Cortex of kidney (tissue), 1 donor: ENCODE data around the gene CCDC43.
"Not testable (repeated sequence)": the region's sequence is repeated elsewhere in the genome, so short reads cannot be mapped to it uniquely, and the experiment has no call there.

Experiments
- DNase-seq: peaks from one replicate; lab custom pipeline; 2025; lab: John Stamatoyannopoulos, UW

CCDC43 gene, protein sequence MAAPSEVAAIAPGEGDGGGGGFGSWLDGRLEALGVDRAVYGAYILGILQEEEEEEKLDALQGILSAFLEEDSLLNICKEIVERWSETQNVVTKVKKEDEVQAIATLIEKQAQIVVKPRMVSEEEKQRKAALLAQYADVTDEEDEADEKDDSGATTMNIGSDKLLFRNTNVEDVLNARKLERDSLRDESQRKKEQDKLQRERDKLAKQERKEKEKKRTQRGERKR

DNA sequence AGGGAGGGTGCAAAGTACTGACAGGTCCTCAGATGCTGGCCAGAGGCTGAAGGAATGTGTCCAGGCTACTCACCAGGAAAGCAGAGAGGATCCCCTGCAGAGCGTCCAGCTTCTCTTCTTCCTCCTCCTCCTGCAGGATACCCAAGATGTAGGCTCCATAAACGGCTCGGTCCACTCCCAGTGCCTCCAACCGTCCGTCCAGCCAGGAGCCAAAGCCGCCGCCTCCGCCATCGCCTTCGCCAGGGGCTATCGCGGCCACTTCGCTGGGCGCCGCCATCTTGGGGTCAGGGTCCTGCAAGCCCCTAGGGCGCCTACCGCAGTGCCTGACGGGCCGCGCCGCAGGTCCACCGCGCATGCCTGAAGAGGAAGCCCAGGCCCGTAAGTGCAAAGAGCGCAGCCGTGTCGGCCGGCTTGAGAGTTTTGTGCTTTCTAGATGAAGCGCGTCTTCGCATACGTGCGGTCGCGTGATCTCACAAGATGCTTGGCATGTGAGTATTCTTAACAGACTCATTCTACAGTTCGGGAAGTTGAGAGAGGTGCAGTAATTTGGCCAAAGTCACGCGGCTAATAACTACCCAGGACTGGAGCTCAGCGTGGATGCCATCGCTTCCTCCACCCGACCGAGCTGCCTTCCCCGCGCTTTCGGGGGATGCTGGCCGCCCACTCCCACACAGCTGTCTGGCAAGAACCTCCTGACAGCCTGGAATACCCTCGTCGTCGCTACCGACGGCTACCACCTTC lies at the start of gene CCDC43:
TSS of gene CCDC43 (minus strand) at position 300 of the 741 bp plus-strand sequence. CDS start at position 277, 23 bp downstream.
- DNase-seq, result no peak

DNA sequence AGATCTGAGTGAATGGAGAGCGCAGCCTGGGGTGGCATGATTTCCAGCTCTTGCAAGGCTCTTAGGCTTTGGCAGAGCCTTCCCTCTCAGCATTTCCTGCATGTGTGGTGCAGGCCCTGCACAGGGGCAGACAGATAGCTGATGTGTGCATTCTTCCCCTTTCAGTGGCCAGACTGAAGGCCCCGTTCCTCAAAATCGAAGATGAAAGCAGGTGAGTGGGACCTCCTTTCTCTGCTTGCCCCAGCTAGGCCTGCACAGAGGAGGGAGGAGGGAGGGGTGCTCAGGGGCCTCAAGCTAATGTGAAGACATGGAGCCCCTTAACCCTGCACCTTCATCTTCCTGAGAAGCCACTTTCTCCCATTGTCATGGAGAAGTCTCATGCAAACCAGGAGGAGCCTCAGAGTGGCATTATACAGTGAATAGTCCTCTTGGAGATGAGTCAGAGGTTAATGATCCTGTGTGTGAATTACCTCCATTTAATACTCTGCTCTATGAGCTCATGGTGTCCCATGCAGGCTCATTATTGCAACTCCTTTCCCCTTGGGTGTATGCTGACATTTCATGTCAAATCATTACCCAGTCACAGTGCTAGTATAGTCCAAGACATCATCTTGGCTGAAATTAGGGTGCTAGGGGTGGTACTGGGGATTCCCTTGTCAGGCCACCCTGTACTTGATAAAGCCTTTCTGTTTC lies 48.8 kb upstream of the CCDC43 start:
- no peak for DNase-seq

DNA sequence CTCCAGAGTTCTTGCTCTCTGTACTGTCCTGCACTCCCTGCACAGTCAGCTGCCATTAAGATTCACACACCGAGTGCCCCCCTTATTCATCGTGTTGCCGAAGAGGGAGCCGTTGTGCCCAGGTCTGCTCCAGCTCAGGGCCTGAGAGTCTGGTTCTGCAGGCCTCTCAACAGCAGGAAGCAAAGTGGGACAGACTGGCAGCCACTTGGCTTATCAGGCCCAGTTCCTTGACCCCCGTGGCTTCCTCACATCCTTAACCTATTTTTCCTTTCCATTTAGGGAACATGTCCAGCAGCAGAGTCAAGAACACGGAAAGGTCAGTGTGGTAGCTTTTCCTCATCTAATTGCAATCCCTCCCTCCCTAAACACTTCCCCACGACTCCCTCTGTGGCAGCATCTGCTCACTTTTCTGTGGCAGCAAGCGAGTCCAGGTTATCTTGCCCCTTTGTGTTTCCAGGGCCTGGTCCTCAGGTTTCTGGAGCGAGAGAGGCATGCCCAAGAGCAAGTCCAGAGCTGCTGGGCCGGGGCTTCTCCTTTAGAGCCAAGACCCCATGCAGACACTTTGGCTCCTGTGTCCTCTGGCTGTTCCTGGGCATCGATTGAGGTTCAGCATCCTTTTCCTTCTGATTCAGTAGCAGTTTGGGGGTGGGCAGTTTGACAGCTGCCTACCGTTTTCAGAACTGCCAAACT lies 47.1 kb upstream of the CCDC43 start:
- DNase-seq, result no peak

DNA sequence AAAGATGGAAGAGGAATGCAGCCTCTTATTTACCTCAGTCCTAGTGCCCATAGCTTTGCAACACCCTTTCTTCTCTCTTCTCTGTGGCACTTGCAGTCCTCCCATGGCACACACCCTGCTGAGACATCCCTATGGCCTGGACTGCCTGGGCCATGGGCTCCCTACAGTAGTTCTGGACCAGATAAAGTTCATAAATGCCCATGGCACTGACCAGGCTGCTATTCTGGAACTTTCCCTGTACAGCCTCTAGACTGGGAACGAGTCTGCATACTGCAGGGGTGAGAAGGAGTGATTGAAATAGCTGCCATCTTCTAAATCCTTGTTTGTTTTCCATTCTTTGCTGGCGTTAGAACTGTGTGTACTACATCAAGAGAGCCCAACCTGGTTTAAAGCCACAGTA lies 44.7 kb upstream of the CCDC43 start:
- DNase-seq, result no peak

GRCh38 chr17:44733753-44734152 lies 44.2 kb upstream of the CCDC43 start:
- no peak for DNase-seq

DNA sequence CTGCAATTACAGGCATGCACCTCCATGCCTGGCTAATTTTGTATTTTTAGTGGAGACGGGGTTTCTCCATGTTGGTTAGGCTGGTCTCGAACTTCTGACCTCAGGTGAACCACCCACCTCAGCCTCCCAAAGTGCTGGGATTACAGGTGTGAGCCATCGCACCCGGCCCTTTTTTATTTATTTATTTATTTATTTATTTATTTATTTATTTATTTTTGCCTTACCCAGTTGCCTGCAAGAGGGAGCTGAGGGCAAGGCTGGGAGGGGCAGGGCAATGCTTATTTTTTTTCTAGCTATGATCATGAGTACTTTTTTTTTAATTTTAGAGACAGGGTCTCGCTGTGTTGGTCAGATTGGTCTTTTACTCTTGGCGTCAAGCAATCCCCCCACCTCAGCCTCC lies 36.5 kb upstream of the CCDC43 start:
- not testable (repeated sequence) for DNase-seq

DNA sequence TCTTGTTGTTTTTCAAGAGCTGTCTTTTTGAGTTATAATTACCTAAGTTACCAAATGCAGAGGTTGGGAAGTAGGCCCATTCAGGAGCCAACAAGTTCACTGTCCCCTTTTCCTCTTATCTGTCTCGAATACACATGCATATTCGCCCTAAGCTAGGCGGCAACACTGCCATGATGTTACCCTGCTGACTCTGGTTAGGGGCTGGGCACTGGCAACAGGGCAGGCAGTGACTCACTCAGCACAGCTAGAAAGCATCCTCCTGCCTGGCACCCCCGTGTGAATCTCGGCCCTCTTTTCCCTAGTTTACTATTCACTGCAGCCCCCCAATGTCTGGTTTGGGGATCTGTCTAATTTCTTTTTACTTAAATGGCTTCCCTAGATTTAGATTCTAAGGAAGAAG lies 32.7 kb upstream of the CCDC43 start:
- no peak for DNase-seq

GRCh38 chr17:44719444-44719843 lies 29.9 kb upstream of the CCDC43 start:
- DNase-seq, result no peak

GRCh38 chr17:44708401-44709263 lies 19.1 kb upstream of the CCDC43 start, which contains the start of gene DBF4B:
Gene DBF4B, plus strand, starts transcription at chr17:44708665. Its CDS starts 156 bp downstream, at chr17:44708821.
- DNase-seq, result no peak

GRCh38 chr17:44707755-44708400 lies 18.3 kb upstream of the CCDC43 start:
- no peak for DNase-seq

GRCh38 chr17:44700288-44700687 lies 10.7 kb upstream of the CCDC43 start:
- not testable (repeated sequence) for DNase-seq

DNA sequence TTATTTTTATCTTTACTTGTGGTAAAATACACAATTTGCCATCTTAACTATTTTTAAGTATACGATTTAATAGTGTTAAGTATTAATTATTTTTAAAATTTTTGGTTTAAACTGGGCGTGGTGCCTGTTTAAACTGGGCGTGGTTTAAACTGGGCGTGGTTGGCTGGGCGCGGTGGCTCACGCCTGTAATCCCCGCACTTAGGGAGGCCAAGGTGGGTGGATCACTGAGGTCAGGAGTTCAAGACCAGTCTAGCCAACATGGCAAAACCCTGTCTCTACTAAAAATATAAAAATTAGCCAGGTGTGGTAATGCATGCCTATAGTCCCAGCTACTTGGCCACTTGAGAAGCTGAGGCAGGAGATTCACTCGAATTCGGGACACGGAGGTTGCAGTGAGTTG lies 4.0 kb upstream of the CCDC43 start:
- no peak for DNase-seq

GRCh38 chr17:44690746-44691306 lies 1.2 kb upstream of the CCDC43 start:
- not testable (repeated sequence) for DNase-seq

DNA sequence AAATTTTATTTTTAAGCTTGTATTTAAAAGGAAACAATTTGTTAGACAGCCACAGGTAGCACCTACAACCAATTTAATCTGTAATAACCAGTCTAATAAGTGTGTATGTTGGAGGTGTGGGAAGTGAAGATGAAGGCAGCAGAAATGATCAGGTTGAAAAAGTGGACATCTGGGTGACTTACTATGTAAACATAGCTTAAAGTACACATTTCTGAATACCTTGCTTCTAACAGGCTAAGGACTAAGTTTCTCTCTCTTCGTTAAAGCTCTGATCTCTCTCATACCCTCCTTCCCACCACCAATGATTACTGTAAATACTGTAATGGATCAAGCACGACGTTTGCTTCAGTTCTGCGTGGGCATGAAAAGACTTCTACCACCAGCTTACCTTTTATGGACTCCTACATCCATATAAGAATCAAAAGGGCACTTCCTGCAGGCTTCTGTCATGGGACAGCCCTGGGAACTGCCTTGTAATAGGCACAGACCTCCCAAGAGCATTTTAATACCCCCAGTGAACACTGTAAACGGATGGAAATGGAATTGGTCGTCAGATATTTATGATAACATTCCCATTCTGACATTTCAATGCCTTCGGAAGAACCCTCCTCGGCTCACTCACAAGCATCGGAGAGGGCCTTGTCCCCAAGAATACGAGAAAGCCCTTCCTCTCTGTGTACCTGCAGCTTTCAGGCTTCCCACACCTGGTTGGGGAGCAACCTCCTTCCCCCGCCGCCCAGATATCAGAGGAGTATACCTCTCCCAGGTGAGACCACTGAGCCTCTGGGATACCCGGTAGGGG lies 700 bp downstream of the CCDC43 start:
- no peak for DNase-seq

- DNase-seq, result no peak
Measured at GRCh38 chr17:44688200-44688599, 1.4 kb downstream of the CCDC43 start.

GRCh38 chr17:44687756-44688155 lies 1.8 kb downstream of the CCDC43 start:
- no peak for DNase-seq

DNA sequence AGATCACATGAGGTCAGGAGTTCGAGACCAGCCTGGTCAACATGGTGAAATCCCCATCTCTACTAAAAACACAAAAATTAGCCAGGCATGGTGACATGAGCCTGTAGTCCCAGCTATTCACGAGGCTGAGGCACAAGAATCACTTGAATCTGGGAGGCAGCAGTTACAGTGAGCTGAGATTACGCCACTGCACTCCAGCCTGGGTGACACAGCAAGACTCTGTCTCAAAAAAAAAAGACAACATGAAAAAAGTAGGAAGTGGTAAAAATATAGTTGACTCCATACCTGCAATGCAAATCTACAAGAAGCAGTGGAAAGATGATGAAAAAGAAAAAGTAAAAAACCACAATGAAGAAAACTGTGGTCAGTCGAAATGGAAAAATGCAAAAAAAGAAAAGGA lies 6.3 kb downstream of the CCDC43 start:
- not testable (repeated sequence) for DNase-seq

DNA sequence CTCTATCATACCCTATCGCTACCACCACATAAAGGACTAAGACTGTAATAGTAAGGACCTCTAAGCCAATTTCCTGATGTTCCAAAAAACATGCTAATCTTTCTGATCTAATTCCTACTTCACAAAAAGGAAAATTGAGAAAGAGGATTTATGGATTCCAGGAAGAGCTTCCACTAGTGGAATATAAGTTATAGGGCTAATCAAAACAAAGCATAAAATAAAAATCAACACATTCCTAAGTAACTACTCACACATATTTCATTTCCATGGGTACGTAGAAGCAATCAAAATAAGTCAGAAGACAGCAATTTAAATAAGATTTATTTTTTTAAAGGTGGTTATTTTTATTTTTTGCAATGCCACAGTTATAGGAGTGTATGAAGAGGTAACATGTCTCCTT lies 12.4 kb downstream of the CCDC43 start:
- DNase-seq, result no peak

DNA sequence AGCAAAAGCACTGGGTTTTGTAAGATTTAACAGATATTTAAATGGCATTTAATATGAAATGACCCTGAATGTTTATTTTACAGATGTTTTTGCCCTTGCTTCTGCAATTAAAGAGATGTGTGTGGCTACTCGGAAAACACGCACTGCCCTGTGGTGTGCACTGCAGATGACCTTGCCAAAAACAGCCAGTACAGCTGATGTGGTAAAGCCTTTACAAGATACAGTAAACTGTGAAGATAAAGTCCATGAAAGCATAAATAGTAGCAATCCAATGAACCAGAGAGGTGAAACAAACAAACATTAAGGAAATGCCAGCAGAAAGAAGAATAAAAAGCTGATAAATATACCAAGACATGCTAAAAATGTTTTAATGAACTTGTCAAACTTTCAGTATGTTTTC lies 15.7 kb downstream of the CCDC43 start:
- no peak for DNase-seq
